GM13976 (cell line): ENCODE measurements around the gene MYO10.

Experiments
- DNase-seq: peaks from one replicate; pipeline ENCODE4 v3.0.0; 2012; ENCODE audit warnings: low spot score
- CTCF ChIP-seq: IDR thresholded peaks from 2 replicates; pipeline ENCODE4 v1.5.1; 2012; ENCODE audit warnings: borderline replicate concordance, mild to moderate bottlenecking; ENCODE audit not compliant: insufficient read depth; ENCODE audit errors: extremely low read depth, missing control alignments, control extremely low read depth
- in situ Hi-C: fragments of 300-500 bp; cut with MboI; formaldehyde crosslinking; loops from one replicate; pipeline ENCODE4 v1.12.0; 2022; ENCODE audit warnings: low sequenced_read_pairs, mixed read lengths, inconsistent platforms; ENCODE audit not compliant: unreplicated experiment

MYO10 gene

DNA sequence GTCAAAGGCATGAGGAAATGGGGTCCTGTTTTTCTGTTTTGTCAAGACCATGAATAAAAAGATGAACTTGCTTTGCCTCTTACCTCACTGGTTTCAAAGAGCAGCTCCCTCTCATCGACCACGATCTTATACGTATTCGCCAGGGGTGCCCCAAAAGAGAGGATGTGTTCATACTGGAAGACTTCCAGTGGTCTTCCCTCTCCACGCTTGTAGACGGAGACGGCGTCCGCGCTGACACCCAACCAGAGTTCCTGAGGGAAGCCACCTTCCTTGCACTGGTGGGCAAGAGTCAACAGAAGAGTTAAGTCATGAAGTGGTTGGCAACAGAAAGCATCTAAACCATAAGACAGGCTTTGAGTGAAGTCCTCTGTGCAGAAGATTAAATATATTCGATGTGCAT lies 267.9 kb downstream of the MYO10 start:
- TF ChIP-seq CTCF: no peak
- DNase-seq: no peak
- in situ Hi-C loops: no loop called here

GRCh38 chr5:16666883-16667398 lies 269.1 kb downstream of the MYO10 start:
- in situ Hi-C loops: no loop called here
- DNase-seq: no peak
- TF ChIP-seq CTCF: peak; percentile 30

DNA sequence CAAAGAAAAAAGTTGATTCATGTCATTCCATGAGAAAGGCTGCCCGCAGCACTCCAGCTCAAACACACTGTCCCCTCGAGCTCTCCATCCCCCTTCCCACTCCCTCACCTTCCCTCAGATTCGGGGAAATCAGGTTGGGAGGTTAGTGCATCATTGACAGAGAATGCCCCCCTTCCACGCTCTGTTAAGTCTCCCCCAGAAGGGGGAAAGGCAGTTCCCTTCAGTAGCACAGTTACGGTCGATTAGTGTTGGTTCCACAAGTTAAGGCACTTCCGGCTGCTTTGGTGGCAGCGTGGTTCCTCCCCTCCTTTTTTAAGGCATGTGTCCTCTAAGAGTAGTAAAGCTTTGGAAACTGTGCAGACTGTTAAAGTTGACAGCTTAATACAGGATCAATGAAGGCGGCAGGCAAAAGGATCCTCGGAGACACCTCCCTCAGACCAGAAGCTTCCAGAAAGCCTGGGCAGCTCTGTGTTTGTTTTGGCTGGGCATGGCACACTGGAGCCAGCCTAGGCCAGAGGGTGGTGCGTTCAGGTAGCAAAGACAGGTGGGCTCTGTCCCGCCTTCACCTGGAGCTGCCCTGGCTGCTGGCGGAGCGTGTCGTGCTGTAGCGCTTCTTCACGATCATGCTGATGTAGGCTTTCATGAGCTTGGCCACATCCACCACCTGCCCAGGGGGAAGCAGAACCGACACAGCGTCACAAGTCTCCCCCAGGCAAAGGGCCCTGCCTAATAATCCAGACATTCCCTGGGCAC lies 269.8 kb downstream of the MYO10 start:
- no peak for DNase-seq
- in situ Hi-C loops: no loop called here
- TF ChIP-seq CTCF: no peak

GRCh38 chr5:16665601-16666000 lies 270.5 kb downstream of the MYO10 start:
- no peak for TF ChIP-seq CTCF
- in situ Hi-C loops: no loop called here
- DNase-seq: no peak

GRCh38 chr5:16664368-16664767 lies 271.7 kb downstream of the MYO10 start:
- no peak for DNase-seq
- in situ Hi-C loops: no loop called here
- TF ChIP-seq CTCF: no peak

GRCh38 chr5:16663840-16664239 lies 272.2 kb downstream of the MYO10 start:
- TF ChIP-seq CTCF: no peak
- no peak for DNase-seq
- in situ Hi-C loops: no loop called here
